Peyer's patch (tissue), 4 donors: Measurements from ENCODE around the gene EGFL7. TPM values are rescaled to one million over a fixed set of nuclear protein-coding genes. Genes with fewer than 3 reads are reported as not detected.

Experiments used
- DNase-seq, 3 donors: peaks; one replicate each; pipeline ENCODE4 v3.0.0-alpha.2; 2017 to 2019
- H3K27ac ChIP-seq, 4 donors: fragments of 200-600 bp; sonication (generic); one replicate each; pipeline ENCODE4 v1.5.1; 2016 to 2019
- H3K27me3 ChIP-seq, 2 donors: fragments of 200-600 bp; sonication (generic); one replicate each; pipeline ENCODE4 v1.5.1; 2019
- H3K36me3 ChIP-seq, 3 donors: fragments of 200-600 bp; sonication (generic); one replicate each; pipeline ENCODE4 v1.5.1; 2016 to 2019
- H3K4me1 ChIP-seq, 4 donors: fragments of 200-600 bp; sonication (generic); one replicate each; pipeline ENCODE4 v1.5.1; 2016 to 2019
- H3K4me3 ChIP-seq, 4 donors: fragments of 200-600 bp; sonication (generic); 1 replicate in 3 of 4; 2 replicates in 1 of 4; pipeline ENCODE4 v1.5.1; 2016 to 2019; ENCODE audit warnings: mild to moderate bottlenecking in 1 of 4
- H3K9me3 ChIP-seq, 4 donors: fragments of 200-600 bp; sonication (generic); one replicate each; pipeline ENCODE4 v1.5.1; 2016 to 2019; ENCODE audit warnings: mild to moderate bottlenecking in 1 of 4
- POLR2A ChIP-seq, 2 donors: fragments of 450-650 bp; IDR thresholded peaks; one replicate each; pipeline ENCODE4 v1.5.1; 2017; ENCODE audit warnings: antibody characterized with exemption in 2 of 2, mild to moderate bottlenecking in 2 of 2, moderate library complexity in 2 of 2
- total RNA-seq, 4 donors: library from RNA; depleted of rRNA; stranded (reverse); fragments of >200 nt; gene quantifications; one replicate each; pipeline ENCODE4 v1.1.0, GENCODE V29; 2016
- TF ChIP-seq, protein P1 (sequence below), 6 experiments: fragments of 450-650 bp in 4 of 6; fragments of 200-600 bp in 2 of 6; sonication (generic) in 1 of 6; IDR thresholded peaks; one replicate each; pipeline ENCODE4 v1.5.1; 2017 to 2019; ENCODE audit warnings: antibody characterized with exemption in 6 of 6, mild to moderate bottlenecking in 3 of 6, moderate library complexity in 1 of 6

EGFL7 gene
- total RNA-seq, 4 donors from 2014 or later, result 21.5 to 77.6 (median 46.0) TPM

DNA sequence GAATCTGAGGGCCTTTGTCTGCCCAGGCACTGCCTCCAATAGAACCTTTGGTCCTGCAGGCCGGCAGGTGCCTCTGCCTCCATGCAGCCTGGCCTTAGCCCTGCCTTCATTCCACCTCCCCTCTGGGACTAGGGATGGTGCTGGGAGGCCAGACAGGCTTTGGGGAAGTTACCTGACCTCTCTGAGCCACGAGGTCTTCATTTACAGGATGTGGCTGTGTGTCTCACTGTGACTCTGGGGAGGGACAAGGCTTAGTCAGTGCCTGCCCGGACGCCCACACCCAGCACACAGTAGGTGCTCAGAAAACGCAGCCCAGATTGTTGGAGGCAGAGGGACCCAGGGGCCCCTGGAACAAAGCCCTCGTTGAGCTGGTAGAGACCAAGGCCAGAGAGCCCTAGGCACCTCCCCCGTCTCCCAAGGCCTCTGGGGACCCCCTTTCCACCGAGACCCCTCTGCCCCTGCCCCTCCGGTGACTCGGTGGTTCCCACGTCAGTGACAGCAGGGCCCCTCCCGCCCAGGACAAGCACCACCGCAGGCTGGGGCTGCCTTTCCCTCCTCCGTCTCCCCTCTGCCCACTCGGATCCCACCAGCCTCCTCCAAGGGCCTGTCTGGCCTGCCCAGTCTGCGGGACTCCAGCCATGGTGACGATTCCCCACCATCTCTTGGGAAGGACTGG is 46.9 kb upstream of the EGFL7 start:
- peaks cover 0 to 40% (median 24%) of the 10 kb centered on the region in 4 donors for H3K4me1 ChIP-seq
- H3K4me3 ChIP-seq, result no peak overlapping the region
- TF ChIP-seq, protein P1, sequence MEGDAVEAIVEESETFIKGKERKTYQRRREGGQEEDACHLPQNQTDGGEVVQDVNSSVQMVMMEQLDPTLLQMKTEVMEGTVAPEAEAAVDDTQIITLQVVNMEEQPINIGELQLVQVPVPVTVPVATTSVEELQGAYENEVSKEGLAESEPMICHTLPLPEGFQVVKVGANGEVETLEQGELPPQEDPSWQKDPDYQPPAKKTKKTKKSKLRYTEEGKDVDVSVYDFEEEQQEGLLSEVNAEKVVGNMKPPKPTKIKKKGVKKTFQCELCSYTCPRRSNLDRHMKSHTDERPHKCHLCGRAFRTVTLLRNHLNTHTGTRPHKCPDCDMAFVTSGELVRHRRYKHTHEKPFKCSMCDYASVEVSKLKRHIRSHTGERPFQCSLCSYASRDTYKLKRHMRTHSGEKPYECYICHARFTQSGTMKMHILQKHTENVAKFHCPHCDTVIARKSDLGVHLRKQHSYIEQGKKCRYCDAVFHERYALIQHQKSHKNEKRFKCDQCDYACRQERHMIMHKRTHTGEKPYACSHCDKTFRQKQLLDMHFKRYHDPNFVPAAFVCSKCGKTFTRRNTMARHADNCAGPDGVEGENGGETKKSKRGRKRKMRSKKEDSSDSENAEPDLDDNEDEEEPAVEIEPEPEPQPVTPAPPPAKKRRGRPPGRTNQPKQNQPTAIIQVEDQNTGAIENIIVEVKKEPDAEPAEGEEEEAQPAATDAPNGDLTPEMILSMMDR (IDR thresholded peaks at IDR 0.05), result no peak
- no peak for TF ChIP-seq POLR2A (IDR thresholded peaks at IDR 0.05)
- DNase-seq, result no peak
- H3K27ac ChIP-seq, result peak overlapping the region in 2 of 4 donors; percentile 31 to 32
- H3K36me3 ChIP-seq, result no peaks in the 10 kb centered on the region
- H3K9me3 ChIP-seq, result no peaks in the 10 kb centered on the region
- no peaks in the 10 kb centered on the region for H3K27me3 ChIP-seq

DNA sequence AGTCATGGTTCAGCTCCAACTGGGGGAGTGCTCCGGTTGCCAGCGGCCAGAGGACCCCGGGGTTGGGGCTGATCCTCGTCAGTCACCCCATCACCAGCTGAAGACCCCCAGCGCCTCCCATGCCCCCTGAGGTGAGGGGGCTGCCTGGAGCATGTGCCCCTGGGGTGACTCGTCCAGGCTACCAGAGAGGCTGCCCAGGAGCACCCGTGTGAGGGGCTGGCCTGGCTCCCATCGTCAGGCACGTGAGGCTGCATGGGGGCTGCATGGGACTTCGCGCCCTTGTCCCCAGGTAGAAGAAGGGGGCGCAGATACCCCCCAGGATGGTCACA is 46.4 kb upstream of the EGFL7 start:
- DNase-seq, result no peak
- H3K27ac ChIP-seq, result no peak overlapping the region
- H3K27me3 ChIP-seq, result no peaks in the 10 kb centered on the region
- H3K4me1 ChIP-seq, result peaks cover 0 to 40% (median 24%) of the 10 kb centered on the region in 4 donors
- H3K4me3 ChIP-seq, result no peak overlapping the region
- H3K36me3 ChIP-seq, result no peaks in the 10 kb centered on the region
- H3K9me3 ChIP-seq, result no peaks in the 10 kb centered on the region
- TF ChIP-seq POLR2A (IDR thresholded peaks at IDR 0.05), result no peak
- TF ChIP-seq, protein P1 (IDR thresholded peaks at IDR 0.05), result no peak

DNA sequence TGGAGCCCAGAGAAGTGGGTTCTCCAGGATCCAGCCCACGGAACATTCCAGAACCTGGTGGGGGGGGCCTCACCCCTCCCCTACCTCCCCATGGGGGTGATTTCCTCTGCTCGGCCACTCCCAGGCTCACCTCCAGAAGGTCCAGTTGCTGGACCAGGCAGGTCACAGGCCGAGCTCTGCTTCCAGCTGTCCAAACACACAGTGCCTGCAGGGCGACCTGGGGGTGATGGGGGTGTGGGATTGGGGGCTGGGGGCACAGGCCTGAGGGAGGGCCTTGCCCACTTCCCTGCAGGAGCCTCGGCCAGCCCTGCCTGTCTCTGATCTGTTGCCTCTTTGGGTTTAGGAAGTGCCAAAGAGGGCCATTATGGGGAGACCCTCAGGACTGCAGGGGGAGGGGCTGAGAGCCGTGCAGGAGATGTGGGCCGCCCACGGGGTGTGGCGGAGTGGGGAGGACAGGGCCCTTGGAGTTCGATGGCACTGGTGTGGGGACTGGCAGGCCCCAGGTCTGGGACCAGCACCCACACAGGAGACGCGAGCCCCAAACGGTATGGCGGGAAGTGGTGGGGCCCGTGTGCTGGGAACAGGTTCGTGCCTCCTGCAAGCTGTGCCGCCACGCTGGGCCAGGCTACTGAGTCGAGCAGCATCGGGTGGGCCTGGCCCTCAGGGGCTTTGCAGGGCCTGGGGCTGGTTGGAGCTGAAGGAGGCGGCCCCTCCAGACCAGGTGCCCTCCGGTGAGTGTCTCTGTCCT is 45.6 kb upstream of the EGFL7 start:
- Histone ChIP-seq H3K4me1 (peaks cover 0 to 40% (median 24%) of the 10 kb centered on the region in 4 donors), H3K9me3 (no peaks in the 10 kb centered on the region), H3K27me3 (no peaks in the 10 kb centered on the region), H3K36me3 (no peaks in the 10 kb centered on the region), H3K27ac (peak overlapping the region in 1 of 4 donors; percentile 83), H3K4me3 (no peak overlapping the region)
- DNase-seq, result no peak
- TF ChIP-seq, protein P1 (IDR thresholded peaks at IDR 0.05), result no peak
- TF ChIP-seq POLR2A (IDR thresholded peaks at IDR 0.05), result no peak

DNA sequence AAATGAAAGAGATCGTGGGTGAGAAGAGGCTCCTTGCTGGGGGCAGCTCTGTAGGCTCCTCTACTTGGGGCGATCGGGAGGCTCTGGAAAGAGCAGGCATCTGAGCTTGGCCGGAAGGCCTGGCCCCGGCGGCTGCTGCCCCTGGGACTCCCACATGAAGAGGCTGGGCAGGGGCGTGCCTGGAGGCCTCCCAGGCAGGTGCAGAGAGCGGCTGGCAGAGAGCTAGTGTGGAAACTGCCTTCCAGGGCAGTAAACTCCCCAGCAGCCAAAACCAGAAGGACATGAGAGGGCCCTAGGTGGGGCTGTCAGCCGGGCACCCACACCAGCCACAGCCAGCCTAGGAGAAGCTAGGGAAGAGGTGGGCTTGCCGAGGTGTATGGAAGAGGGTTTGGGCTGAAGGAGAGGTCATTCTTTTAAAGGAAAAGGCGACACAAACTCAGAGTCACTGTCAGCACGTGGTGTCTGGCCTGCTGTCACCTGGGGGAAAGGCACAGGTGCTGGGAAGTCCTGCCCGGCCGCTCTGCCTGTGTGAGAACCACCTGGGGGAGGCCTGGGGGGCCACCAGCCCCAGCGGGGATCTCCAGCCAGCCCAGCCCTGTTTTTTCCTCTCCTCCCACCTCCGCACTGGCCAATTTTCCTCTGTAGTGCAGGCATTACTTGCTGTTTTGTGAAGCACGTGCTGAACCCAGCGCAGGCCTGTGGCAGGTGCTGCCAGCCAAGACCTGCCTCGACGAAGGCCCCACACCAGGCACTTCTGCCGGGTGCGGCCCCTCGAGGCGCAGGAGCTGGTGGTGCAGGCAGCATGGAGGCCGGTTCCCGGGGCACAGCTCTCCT is 44.8 kb upstream of the EGFL7 start:
- Histone ChIP-seq H3K36me3 (no peaks in the 10 kb centered on the region), H3K27me3 (no peaks in the 10 kb centered on the region), H3K4me3 (no peak overlapping the region), H3K9me3 (no peaks in the 10 kb centered on the region), H3K4me1 (peaks cover 0 to 40% (median 24%) of the 10 kb centered on the region in 4 donors), H3K27ac (peak overlapping the region in 2 of 4 donors; percentile 13 to 83)
- TF ChIP-seq, protein P1 (IDR thresholded peaks at IDR 0.05), result no peak
- no peak for TF ChIP-seq POLR2A (IDR thresholded peaks at IDR 0.05)
- DNase-seq, result peak in 2 of 3 donors; percentile 57 to 61
